ENCODE data around the gene SCN2B.

DNA sequence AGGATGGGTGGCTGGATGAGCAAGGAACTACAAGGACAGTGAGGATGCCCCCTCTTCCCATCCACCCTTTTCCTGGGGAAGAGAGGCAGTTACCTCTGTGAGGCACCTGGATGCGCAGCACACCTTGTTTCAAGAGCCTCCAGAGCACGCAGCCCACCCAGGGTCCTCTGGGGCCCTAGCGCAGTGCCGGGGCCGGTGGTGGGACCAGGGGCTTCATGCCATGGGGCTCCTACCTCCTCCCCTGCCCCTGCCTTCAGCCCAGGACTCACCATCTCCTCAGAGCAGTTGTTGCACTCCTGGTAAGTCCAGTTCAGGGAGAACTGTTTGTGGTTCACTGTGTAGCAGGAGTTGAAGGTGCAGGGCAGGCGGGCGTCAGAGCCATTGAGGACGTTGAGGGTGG is 8.1 kb downstream of the SCN2B start:
- TF ChIP-seq, protein P1, sequence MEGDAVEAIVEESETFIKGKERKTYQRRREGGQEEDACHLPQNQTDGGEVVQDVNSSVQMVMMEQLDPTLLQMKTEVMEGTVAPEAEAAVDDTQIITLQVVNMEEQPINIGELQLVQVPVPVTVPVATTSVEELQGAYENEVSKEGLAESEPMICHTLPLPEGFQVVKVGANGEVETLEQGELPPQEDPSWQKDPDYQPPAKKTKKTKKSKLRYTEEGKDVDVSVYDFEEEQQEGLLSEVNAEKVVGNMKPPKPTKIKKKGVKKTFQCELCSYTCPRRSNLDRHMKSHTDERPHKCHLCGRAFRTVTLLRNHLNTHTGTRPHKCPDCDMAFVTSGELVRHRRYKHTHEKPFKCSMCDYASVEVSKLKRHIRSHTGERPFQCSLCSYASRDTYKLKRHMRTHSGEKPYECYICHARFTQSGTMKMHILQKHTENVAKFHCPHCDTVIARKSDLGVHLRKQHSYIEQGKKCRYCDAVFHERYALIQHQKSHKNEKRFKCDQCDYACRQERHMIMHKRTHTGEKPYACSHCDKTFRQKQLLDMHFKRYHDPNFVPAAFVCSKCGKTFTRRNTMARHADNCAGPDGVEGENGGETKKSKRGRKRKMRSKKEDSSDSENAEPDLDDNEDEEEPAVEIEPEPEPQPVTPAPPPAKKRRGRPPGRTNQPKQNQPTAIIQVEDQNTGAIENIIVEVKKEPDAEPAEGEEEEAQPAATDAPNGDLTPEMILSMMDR (IDR thresholded peaks at IDR 0.05 in 2 of 3, conservative IDR thresholded peaks at IDR 0.05 in 1 of 3; ENCODE audit: control insufficient read depth in 2 of 3, extremely low read depth in 1 of 3, insufficient read depth in 1 of 3, low read depth in 3 of 3, low read length in 3 of 3) = no peak
- TF ChIP-seq CREB1 (IDR thresholded peaks at IDR 0.05; ENCODE audit: low read depth) = no peak
- TF ChIP-seq, protein P2, sequence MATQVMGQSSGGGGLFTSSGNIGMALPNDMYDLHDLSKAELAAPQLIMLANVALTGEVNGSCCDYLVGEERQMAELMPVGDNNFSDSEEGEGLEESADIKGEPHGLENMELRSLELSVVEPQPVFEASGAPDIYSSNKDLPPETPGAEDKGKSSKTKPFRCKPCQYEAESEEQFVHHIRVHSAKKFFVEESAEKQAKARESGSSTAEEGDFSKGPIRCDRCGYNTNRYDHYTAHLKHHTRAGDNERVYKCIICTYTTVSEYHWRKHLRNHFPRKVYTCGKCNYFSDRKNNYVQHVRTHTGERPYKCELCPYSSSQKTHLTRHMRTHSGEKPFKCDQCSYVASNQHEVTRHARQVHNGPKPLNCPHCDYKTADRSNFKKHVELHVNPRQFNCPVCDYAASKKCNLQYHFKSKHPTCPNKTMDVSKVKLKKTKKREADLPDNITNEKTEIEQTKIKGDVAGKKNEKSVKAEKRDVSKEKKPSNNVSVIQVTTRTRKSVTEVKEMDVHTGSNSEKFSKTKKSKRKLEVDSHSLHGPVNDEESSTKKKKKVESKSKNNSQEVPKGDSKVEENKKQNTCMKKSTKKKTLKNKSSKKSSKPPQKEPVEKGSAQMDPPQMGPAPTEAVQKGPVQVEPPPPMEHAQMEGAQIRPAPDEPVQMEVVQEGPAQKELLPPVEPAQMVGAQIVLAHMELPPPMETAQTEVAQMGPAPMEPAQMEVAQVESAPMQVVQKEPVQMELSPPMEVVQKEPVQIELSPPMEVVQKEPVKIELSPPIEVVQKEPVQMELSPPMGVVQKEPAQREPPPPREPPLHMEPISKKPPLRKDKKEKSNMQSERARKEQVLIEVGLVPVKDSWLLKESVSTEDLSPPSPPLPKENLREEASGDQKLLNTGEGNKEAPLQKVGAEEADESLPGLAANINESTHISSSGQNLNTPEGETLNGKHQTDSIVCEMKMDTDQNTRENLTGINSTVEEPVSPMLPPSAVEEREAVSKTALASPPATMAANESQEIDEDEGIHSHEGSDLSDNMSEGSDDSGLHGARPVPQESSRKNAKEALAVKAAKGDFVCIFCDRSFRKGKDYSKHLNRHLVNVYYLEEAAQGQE (IDR thresholded peaks at IDR 0.05; ENCODE audit: low read depth, low read length) = no peak
- no peak for TF ChIP-seq NFIC (IDR thresholded peaks at IDR 0.05; ENCODE audit: low read depth, low read length)
- TF ChIP-seq MXI1 (IDR thresholded peaks at IDR 0.05; ENCODE audit: low read depth, low read length) = no peak
- TF ChIP-seq EP300 (IDR thresholded peaks at IDR 0.05; ENCODE audit: borderline replicate concordance in 1 of 2, control insufficient read depth in 1 of 2, low read depth in 2 of 2, low read length in 2 of 2) = no peak
- TF ChIP-seq POLR2AphosphoS5 (IDR thresholded peaks at IDR 0.05; ENCODE audit: low read length) = no peak
- TF ChIP-seq GATAD2B (conservative IDR thresholded peaks at IDR 0.05; ENCODE audit: low read depth) = no peak
- TF ChIP-seq SIN3A (IDR thresholded peaks at IDR 0.05; ENCODE audit: low read depth, low read length) = no peak
- no peak for TF ChIP-seq HDAC2 (IDR thresholded peaks at IDR 0.05)
- TF ChIP-seq RELA (IDR thresholded peaks at IDR 0.05; ENCODE audit: borderline replicate concordance, partially characterized antibody) = no peak
- no peak for TF ChIP-seq HCFC1 (IDR thresholded peaks at IDR 0.05; ENCODE audit: low read length)
